ENCODE data around the gene ZDHHC1.

Gene ZDHHC1, protein sequence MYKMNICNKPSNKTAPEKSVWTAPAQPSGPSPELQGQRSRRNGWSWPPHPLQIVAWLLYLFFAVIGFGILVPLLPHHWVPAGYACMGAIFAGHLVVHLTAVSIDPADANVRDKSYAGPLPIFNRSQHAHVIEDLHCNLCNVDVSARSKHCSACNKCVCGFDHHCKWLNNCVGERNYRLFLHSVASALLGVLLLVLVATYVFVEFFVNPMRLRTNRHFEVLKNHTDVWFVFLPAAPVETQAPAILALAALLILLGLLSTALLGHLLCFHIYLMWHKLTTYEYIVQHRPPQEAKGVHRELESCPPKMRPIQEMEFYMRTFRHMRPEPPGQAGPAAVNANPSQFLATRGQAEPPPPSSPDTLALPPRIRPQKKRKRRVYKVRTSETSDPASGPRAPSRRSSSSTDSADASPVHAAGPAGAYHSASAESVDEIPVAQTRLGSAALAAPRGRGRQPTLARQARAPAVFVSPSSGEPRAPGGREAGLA

DNA sequence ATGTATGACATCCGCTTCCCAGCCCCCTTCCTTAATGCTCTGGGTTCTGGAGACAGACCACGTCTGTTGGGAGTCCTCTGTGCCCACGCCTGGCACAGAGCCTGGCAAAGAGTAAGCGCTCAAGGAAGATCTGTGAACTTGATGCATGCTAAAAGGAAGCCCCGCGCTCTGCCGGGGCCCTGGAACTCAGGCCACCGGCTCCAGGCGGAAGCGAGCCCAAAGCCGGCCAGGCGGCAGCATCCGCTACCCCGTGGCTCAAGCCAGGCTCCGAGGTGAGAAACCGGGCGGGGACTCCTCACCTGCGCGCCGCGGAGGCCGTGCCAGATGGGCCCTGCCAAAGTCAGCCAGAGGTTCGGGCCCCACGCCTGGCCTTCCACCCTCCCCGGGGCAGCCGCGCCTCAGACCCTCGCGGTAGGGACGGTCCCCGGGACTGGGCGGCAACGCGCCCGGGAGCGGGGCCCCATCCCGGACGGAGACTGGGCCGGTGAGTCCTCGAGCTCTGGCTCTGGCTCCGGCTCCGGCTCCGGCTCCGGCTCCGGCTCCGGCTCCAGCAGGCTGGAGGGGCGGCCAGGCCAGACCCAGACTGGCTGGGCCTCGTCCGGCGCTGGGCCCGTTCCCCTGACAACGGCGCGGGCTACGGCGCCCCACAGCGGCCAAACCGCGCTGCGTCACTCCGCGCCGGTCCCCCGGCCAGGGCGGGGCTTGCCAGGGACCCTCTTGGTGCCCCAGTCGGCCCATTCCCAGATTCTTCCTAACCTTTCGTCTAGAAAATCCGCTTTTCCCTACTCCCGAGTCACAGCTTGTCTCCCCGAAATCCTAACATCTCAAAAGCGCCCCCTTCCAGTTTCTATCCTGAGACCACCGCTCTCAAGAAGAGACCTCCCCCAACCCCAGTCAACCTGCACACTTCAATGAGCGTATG is at the start of gene ZDHHC1:
ZDHHC1 (minus strand) TSS at position 606 of the 922 bp plus-strand sequence. CDS start 8,702 bp downstream, outside the sequence.
- peak; percentile 65 for DNase-seq

DNA sequence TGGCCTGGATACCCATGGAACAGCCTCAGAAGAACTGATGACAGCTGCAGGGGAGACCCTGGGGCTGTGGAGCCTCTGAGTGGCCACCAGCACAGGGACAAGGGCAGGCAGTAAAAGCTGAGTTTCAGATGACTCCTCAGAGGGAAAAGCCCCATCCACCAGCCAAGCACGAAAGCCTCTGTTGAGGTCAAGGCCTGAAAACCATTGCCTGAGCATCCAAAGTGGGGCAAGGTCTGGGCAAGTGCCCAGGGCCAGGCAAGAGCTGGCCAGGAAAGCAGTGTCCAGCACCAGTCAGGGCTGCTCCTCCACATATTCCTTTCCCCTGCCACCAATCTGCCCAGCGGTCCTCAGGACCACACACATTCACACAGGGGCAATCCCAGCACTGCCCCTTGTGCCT is 48.3 kb upstream of the ZDHHC1 start:
- DNase-seq: no peak

DNA sequence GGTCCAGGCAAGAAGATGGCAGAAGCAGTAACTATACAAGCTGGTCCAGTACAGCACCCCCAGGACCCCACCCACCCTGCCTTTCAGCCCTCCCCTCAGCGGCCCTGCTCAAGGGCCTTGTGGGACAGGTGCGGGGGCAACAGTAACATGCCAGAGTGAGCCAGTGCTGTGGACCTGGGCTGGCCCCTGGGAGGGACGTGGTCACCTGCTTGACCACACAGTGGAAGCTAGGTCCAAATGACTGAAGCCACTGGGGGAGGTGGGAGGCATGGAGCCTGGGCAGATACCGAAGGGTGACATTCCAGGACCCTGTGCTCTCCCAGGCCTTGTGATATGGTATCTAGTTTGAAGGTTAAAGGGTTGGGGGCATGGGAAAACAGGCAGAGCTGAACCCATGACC is 47.4 kb upstream of the ZDHHC1 start:
- no peak for DNase-seq

DNA sequence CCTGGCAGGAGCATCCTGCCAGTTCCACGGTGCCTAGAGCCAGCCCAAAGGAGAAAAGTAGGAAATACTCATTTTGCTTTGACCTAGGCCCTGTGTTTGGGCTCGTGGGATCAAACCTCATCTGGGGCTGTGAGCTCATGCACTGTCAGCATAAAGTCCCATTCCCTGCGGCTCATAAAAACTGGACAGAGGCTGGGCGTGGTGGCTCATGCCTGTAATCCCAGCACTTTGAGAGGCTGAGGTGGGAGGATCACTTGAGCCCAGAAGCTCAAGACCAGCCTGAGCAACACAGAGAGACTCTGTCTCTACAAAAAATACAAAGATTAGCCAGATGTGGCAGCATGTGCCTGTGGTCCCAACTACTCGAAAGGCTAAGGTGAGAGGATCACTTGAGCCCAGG is 46.8 kb upstream of the ZDHHC1 start:
- no peak for DNase-seq

DNA sequence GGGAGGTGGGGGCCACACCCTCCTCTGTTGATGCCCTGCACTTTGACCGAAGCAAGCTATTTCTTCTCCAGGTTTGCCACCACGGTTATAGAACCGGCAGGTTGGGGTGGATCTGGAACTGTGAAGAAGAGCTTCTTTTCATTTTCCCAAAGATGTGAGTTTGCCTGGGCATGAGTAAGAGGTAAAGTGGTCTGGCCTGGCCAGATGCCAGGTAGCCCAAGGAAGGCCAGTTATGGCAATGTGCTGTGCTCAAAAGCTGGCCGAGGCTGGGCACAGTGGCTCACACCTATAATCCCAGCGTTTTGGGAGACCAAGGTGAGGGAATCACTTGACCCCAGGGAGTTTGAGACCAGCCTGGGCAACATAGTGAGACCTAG is 46.0 kb upstream of the ZDHHC1 start:
- no peak for DNase-seq

DNA sequence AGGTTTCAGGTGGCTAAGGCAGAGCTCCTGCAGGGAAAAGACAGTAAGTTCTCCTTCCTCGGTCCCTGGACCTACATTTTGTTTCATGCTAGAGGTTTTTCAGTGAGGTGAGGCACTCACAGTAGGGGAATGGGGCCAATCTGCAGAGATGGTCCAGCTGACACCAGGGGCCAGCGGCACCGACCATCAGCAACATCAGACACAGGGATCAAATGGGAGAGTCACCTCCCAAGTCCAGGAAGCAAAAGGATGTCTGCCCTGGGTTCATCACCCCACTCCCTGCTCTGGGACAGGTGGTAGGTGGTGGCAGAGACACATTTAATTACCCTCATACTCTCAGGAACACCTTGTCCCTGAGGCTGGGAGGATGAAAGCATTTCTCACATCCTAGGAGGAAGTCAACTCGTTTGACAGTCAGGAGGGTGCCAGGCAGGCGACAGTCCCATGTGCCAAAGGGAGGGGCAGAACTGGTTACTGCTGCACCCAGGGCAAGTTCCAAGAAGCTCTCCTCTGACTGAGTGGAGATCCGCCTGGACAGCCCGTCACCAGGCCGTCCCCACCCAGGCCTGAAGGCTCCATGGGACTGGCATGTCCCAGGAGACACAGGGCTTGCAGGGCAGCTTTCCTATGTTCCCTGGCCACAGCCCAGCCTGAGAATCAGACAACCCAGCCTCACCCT is 45.5 kb upstream of the ZDHHC1 start:
- no peak for DNase-seq

DNA sequence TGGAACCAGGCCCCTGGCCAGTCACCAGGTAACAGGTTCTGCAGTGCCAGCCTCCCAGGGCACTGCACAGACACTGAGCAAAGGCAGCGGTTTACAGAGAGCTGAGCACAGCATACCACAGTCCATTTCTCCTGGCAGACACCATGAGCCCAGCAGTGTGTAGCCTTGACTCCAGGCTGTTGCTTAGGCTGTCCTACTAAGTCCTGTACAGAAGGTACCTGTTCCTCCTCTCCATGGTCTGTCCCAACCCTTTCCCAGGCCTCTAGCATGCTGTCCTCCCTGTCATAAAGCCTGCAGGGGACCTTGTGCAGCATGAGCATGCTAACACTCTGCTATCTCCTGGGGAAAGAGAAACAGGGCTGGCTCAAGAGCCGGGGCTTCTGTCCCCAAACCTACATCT is 44.7 kb upstream of the ZDHHC1 start:
- no peak for DNase-seq

DNA sequence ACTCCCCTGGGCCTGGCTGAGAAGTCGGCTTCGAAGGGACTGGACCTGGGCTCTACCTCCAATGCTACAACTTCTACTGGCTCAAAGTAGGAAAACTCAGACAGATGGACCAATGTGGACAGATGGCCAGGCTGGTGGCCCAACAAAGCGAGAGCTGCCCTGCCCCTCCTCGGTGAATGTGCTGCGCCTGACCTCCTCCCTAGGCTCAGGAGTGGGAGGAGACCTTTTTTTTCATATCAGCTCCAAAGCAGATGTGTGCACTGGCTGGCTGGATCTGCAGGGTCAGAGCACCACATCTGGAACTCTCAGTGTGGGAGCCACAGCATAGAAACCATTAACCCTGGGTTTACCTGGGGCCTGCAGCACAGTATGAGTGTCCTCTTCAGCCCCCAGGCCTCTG is 43.9 kb upstream of the ZDHHC1 start:
- no peak for DNase-seq

DNA sequence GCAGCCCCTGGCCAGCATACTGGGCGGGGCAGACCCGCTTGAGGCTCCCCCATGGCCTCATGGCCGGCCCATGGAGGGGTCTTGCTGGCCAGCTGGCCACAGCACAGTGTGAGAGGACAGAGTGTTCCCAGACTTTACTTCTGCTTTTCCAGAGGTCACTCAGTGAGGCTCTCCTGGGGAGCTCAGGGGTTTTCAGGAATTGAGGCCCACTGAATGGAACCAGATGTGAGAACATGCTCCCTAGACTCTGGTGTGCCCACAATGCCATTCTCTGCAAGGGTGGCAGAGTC is 43.5 kb upstream of the ZDHHC1 start:
- no peak for DNase-seq

DNA sequence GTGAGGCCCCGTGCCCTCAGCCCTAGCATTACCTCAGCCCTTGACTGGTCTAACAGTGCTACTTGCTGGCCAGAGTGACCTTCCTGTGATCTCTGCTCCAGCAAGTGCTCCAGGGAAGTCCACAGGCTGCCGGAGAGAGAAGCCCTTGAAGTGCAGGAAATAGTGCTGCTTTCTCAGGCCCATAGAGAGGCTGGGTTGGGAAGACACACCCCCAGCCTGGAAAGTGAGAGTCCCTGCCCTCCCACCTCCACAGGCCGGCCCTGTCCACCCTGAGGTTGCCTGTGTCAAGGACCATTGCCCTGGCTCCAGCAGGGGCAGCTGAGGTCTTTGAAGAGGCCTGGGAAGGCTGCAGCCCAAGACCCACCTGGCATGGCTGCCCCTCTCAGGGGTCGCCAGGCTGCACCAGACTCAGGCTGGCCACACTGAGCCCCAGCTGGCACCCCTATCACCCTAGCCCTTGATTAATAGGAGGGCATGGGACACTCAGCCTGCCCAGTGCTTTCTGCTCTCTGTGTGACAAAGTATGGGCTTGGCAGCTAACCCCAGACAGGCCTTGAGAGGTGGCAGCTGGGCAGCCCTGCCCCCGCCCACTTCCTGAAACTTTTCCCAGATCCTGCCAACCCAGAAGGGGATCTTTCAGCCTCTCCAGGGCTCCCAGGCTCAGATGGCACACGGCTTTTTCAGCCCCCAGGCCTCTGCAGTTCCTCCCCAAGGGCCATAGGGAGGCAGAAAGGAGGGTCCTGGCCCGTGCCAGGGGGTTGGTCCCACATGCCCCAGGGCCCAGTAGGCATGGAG is 43.0 kb upstream of the ZDHHC1 start:
- no peak for DNase-seq

DNA sequence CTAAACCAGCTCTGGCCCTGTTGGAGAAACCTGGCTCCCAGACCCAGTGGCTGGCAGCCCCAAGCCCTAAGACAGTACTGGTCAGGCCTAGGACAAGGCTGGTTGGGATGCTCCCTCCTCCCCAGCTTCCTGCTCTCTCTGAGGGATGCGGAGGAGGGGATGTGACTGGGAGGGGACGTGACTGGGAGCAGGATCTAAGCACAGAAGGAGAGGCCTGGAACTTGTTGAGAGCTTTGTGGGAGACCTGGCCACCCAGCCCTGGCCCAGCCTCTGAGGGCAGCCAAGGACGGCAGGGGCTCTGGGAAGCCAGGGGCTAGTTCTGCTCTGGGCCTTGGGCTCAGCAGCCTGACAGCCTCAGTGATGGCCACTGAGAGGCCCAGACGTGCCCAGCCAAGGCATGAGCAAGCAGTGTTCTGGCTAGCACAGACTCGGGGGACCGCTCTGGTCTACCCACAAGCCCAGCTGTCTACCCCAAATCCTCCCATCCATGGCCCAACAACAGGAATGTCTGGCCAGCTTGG is 41.9 kb upstream of the ZDHHC1 start:
- DNase-seq: no peak

DNA sequence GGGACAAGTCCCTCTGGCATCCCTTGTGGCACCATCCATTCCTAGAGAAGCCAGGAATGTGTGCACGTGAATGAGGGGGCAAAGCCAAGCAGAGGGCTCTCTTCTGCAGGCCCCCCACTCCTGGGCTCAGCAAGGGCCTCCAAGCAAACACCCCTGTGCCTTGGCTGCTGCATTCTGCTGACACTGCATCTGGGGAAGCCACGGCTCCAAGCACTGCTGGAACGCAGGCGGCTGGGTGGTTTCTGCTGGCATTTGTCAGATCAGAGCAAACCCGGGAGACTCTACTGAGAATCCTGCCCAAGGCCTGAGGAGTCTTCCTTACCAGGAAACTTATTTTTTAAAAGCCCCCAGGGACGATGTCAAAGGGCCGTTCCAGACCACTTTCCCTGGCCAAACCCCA is 41.3 kb upstream of the ZDHHC1 start:
- DNase-seq: no peak

DNA sequence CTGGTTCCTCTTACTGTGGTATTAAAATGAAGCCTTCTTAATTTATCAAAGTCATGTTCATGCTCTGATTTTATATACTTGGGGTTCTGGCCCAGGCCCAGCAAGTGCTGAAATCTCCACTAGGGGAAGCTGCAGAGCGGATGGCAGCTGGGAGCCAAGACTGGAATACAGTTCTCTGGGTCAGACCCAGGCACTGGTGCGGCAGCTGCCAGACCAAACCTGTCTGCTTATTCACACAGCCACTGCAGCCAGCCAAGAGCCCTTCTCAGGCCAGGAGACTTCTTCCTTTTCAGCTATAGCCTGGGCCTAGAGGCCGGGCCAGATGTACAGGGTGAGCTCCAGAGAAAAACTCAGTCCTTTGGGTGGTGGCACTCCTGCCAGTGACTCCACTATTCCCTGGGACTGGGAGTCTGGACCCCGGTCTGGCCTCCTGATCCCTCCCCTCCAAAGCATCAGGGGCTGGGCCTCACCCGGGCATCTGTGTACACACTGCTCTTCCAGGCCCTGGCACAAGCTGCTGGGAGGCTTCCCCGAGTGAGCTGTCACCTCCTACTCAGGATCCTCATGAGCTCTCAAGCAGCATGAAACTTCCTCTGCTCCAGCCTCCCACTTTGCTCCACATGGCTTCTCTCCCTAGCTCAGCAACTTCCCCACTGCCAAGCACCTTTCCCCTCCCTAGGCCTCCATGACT is 40.3 kb upstream of the ZDHHC1 start:
- DNase-seq: peak; percentile 20

DNA sequence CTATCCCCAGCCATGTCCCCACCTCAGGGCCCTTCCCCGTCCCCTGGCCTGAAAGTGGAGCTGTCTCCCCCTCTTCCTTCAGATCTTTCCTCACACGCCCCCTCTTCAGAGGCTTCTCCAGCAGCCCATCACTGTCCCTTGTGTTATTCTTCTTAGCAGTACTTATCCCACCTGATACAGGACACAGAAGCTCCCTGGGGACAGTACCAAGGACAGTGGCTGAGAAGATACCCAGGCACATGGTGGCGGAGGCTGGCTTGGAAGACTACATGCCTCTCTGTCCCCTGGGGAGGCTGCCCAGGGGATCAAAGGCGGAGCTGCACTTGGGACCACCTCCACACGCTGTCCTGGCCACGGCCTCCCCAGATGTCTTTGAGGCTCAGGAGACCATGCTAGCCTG is 38.6 kb upstream of the ZDHHC1 start:
- no peak for DNase-seq

DNA sequence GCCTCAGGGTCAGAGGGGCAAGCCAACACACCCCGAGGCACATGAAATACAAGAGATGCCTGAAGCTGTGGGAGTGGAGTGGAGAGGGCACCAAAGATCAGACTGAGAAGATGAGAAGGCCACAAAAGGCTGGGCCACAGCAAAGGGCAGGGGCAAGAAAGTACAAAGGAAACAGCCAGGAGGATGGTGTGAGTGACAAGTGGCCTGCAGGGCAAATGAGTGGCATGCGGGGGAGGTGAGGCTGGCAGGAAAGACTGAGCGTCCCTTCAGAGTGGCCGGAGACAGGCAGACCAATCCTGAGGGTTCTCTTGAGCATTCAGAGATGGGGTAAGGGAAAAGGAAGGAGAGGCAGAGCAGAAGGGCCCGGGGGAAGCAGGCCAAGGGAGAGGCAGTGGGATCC is 37.8 kb upstream of the ZDHHC1 start:
- DNase-seq: no peak

DNA sequence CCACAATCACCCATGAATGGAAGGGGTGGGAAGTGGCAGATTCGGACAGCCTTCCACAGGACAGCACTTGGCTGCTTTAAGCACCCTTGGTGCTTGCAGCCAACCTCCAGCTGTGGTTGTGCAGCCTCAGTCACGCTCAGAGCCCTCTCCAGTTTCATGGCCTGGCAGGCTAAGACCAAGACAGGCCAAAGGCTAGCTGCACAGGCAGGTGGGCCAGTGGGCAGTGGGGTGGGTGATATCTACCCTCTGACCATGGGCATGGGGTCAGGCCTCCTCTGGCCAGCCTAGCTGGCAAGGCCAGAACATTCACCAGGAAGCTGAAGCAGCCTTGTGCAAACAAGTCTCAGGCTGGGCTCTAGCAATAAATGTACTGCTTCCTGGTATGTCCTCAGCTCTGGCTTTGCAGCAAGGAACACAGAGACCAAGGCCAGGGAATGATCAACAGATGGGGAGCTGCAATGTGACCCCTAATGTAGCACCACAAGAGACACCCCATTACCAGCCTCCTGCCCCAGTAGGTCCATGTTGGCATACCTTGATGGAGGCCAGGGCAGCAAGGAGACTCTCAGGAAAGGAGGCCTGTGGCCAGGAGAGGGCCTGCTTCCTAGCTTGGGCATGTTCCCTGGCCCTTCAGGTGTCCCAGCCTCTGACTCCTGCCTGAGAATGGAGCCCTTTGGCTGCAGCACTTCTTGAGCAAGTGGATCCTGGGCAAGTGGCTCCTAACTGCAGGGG is 35.6 kb upstream of the ZDHHC1 start:
- DNase-seq: no peak

DNA sequence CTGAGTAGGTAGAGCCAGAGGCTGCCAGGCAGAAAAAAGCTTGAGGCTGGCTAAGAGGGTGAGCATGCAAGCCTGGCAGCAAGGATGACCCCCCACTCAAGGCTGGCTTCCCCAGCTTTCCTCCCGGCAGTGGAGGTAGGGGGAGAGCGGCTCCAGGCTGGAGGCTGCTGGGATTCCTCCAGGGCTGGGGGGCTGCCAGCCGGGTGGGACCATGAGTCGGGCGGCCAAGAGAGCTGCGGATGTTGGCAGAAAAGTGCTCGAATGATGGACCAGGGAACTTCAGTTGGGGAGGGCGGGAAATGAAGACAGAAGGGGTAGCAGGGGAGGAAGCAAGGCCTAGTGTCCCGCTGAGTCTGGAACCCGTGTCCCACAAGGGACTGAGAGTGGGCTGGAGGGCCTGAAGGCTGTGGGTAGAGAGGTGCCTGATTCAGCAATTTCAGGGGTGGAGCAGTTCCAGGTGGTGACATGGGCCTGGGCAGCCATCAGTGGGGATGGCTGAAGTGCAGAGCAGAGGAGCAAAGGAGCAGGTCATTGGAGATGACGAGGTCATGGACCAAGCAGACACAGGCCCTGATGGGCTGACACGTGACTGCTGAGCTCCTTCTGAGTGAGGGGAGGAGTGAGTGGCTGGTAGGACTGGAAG is 34.9 kb upstream of the ZDHHC1 start:
- DNase-seq: no peak

DNA sequence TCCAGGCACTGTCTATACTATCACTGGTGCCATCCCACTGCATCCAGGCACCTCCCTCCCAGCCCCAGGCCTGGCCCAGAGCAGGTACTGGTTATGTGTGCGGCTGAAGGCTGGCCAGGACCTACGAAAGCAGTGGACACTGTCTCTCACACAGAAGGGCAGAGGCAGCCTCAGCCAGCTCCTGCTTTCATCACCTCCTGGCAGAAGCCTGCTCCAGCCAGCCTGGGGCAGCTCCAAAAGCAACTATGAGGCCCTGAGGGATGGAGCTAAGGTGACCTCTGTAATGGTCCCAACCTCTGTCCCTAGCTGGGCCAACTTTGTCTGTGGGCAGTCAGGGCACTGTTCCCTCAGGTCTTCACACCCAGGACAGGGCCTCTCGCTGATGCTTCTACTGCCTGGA is 33.5 kb upstream of the ZDHHC1 start:
- DNase-seq: no peak

DNA sequence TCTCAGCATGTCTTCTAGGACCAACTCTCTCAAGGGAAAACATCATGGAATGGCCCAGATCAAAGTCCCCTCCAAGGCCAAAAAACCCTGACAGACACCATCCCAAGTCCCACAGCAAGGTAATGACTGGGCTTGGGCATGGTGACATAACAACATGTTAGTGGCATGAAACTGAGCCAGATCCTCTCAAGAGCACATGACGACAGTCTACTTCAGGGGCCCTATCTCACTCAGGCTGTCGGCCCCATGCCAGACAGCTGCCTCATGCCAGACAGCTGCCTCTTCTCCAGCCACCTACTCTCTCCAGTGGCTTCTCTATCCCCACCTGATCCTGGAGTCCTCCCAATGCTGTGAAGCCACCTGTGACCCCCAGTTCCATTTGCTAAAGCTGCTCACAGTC is 33.1 kb upstream of the ZDHHC1 start:
- DNase-seq: no peak

DNA sequence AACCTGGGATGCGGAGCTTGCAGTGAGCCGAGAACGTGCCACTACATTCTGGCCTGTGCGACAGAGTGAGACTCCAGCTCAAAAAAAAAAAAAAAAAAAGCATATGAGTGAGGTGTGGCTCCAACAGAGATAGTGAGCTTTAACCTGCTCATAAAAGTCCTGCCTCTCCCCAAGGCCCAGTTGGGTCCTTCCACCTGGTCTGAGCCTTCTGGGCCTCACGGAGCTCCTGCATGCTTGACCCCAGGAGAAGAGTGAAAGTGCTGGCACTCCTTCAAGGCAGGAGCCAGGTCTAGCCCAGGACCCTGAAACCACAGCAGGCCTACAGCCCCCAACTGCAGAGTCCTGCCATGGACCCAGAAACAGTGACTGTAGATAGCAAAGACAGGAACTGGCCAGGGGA is 32.3 kb upstream of the ZDHHC1 start:
- no peak for DNase-seq
